Left cardiac atrium (tissue), 4 donors: ENCODE measurements around the gene PKN2. TPM values are rescaled to one million over a fixed set of nuclear protein-coding genes. Genes with fewer than 3 reads are reported as not detected.
"Not testable (repeated sequence)": the region's sequence is repeated elsewhere in the genome, so short reads cannot be mapped to it uniquely, and the experiment has no call there.

Experiments
- ATAC-seq, 2 donors: fragments of 200-7000 bp; cut with Tn5 transposase; one replicate each; pipeline ENCODE4 v1.9.1; 2020; ENCODE audit warnings: mild to moderate bottlenecking in 2 of 2, moderate library complexity in 2 of 2
- DNase-seq: peaks from one replicate; pipeline ENCODE4 v3.0.0-alpha.2; 2020
- intact Hi-C, 2 donors: fragments of 100-400 bp; cut with DNase I; formaldehyde crosslinking; loops; one replicate each; pipeline versions ENCODE4 v1.14.1 to v1.15.1; 2022 to 2023
- total RNA-seq, 2 donors: library from RNA; stranded (reverse); fragmentation: NEBNext Ultra II Directional; extraction: Animal tissue kit (Norgen Biotek cat#: 25700); gene quantifications; one replicate each; pipeline ENCODE4 v1.2.1, GENCODE V29; 2021
- donor health status: DM: no; HTN: yes; CAD: no.
- donor health status: DM: no; HTN: yes; CAD: no; lungs with severe emphysema.
- donor health status: DM: yes; HTN: yes; CAD: no.
- donor health status: Dilated cardiomyopathy.

PKN2 gene
- total RNA-seq, 2 donors from 2014 or later: 31.6 to 36.0 TPM

- no peak for DNase-seq
- intact Hi-C loops: no loop called here
- no peak for ATAC-seq
These were observed 89.6 kb downstream of the PKN2 start for GRCh38 chr1:88773540-88774150.

GRCh38 chr1:88774151-88774556 lies 90.1 kb downstream of the PKN2 start:
- intact Hi-C loops: no loop called here
- DNase-seq (no peak), ATAC-seq (no peak)

- DNase-seq (no peak), ATAC-seq (no peak)
- intact Hi-C loops: no loop called here
These were observed 93.6 kb downstream of the PKN2 start for GRCh38 chr1:88777604-88778149.

- DNase-seq (no peak), ATAC-seq (no peak)
- intact Hi-C loops: no loop called here
These were observed 95.8 kb downstream of the PKN2 start for GRCh38 chr1:88779880-88780279.

- intact Hi-C loops: no loop called here
- no peak for ATAC-seq
- DNase-seq: no peak
These were observed 96.4 kb downstream of the PKN2 start for GRCh38 chr1:88780485-88780884.

- no peak for DNase-seq
- no peak for ATAC-seq
- intact Hi-C loops: no loop called here
These were observed 99.1 kb downstream of the PKN2 start for GRCh38 chr1:88783145-88783544.

GRCh38 chr1:88784551-88784950 lies 100.5 kb downstream of the PKN2 start:
- no peak for ATAC-seq
- intact Hi-C loops: no loop called here

GRCh38 chr1:88787023-88787903 lies 103.2 kb downstream of the PKN2 start:
- intact Hi-C loops: no loop called here
- DNase-seq: no peak

More at GRCh38 chr1:88784551-88784950, 100.5 kb downstream of the PKN2 start:
- DNase-seq: no peak

GRCh38 chr1:88791192-88791591 lies 107.1 kb downstream of the PKN2 start:
- no peak for DNase-seq
- intact Hi-C loops: no loop called here
- peak in 1 of 2 donors; percentile 34 for ATAC-seq

More at GRCh38 chr1:88787023-88787903, 103.2 kb downstream of the PKN2 start:
- ATAC-seq: no peak

- ATAC-seq (no peak), DNase-seq (no peak)
- intact Hi-C loops: no loop called here
These were observed 115.4 kb downstream of the PKN2 start for GRCh38 chr1:88799491-88799890.

- DNase-seq (no peak), ATAC-seq (no peak)
- intact Hi-C loops: no loop called here
These were observed 116.4 kb downstream of the PKN2 start for GRCh38 chr1:88800382-88801051.

- DNase-seq (no peak), ATAC-seq (no peak)
- intact Hi-C loops: no loop called here
These were observed 117.6 kb downstream of the PKN2 start for GRCh38 chr1:88801575-88802208.

GRCh38 chr1:88802404-88802803 lies 118.3 kb downstream of the PKN2 start:
- no peak for ATAC-seq
- intact Hi-C loops: no loop called here
- no peak for DNase-seq

GRCh38 chr1:88802950-88803349 lies 118.9 kb downstream of the PKN2 start:
- intact Hi-C loops: no loop called here

GRCh38 chr1:88803444-88803843 lies 119.4 kb downstream of the PKN2 start:
- ATAC-seq: no peak
- no peak for DNase-seq
- intact Hi-C loops: no loop called here

More at GRCh38 chr1:88802950-88803349, 118.9 kb downstream of the PKN2 start:
- DNase-seq (no peak), ATAC-seq (no peak)

- no peak for DNase-seq
- no peak for ATAC-seq
- intact Hi-C loops: no loop called here
These were observed 128.3 kb downstream of the PKN2 start for GRCh38 chr1:88812366-88812765.

GRCh38 chr1:88813471-88813870 lies 129.4 kb downstream of the PKN2 start:
- intact Hi-C loops: no loop called here
- ATAC-seq (no peak), DNase-seq (no peak)

GRCh38 chr1:88819642-88820041 lies 135.6 kb downstream of the PKN2 start:
- intact Hi-C loops, ATAC-seq, DNase-seq: not testable (repeated sequence)

GRCh38 chr1:88825721-88826120 lies 141.6 kb downstream of the PKN2 start:
- ATAC-seq (no peak), DNase-seq (no peak)
- intact Hi-C loops: no loop called here
